Activated B cell treated with CpG ODN at 0.5 μM for 24 hours (primary cell): ENCODE data around the gene BGN. TPM values are rescaled to one million over a fixed set of nuclear protein-coding genes. Genes with fewer than 3 reads are reported as not detected.

Experiments
- ATAC-seq: fragments of 200-7000 bp; cut with Tn5 transposase; one replicate; pipeline ENCODE4 v1.10.0; 2021; ENCODE audit warnings: low read depth, mild to moderate bottlenecking, moderate library complexity
- CTCF ChIA-PET: fragments of 350-600 bp; sonication (Branson Sonifier 250); formaldehyde crosslinking; loops from one replicate; lab custom pipeline; 2021; ENCODE audit warnings: antibody characterized with exemption; lab: Charles Lee
- POLR2A ChIA-PET: fragments of 350-600 bp; sonication (Branson Sonifier 250); formaldehyde crosslinking; loops from one replicate; lab custom pipeline; 2021; ENCODE audit warnings: antibody characterized with exemption; lab: Charles Lee
- DNase-seq: peaks from one replicate; pipeline ENCODE4 v3.0.0; 2022
- H3K27ac Mint-ChIP-seq: one replicate; pipeline ENCODE4 v1.8.0; 2020; ENCODE audit warnings: mixed read lengths
- H3K27me3 Mint-ChIP-seq: one replicate; pipeline ENCODE4 v1.8.0; 2021; ENCODE audit warnings: mixed read lengths
- H3K36me3 Mint-ChIP-seq: one replicate; pipeline ENCODE4 v1.8.0; 2021; ENCODE audit warnings: low read depth, mixed read lengths
- H3K4me1 Mint-ChIP-seq: one replicate; pipeline ENCODE4 v1.8.0; 2021; ENCODE audit warnings: mixed read lengths
- H3K4me3 Mint-ChIP-seq: one replicate; pipeline ENCODE4 v1.8.0; 2020; ENCODE audit warnings: mild to moderate bottlenecking, mixed read lengths
- H3K9me3 Mint-ChIP-seq: one replicate; pipeline ENCODE4 v1.8.0; 2020; ENCODE audit warnings: mixed read lengths
- CTCF ChIP-seq: fragments of 200-600 bp; IDR thresholded peaks from one replicate; pipeline ENCODE4 v1.8.0; 2022; ENCODE audit warnings: antibody characterized with exemption, mild to moderate bottlenecking
- intact Hi-C: fragments of 100-400 bp; cut with micrococcal nuclease; formaldehyde crosslinking; loops from one replicate; pipeline ENCODE4 v1.15.1; 2024
- total RNA-seq: library from RNA; stranded (reverse); gene quantifications from 2 replicates; pipeline ENCODE4 v1.2.3, GENCODE V29; 2022

Gene BGN
- total RNA-seq, 1 donor from 2014 or later, result not detected

- Mint-ChIP-seq H3K27me3 (peaks cover 24% of the 10 kb centered on the region), H3K36me3 (no peaks in the 10 kb centered on the region), H3K9me3 (no peaks in the 10 kb centered on the region), H3K4me3 (no peak overlapping the region), H3K27ac (no peak overlapping the region), H3K4me1 (peaks cover 3% of the 10 kb centered on the region)
- intact Hi-C loops, result no loop called here
- POLR2A ChIA-PET, result no interaction called here
- DNase-seq, result no peak
- CTCF ChIA-PET, result no interaction called here
- no peak for TF ChIP-seq CTCF
- ATAC-seq, result no peak
Observed at GRCh38 chrX:153519569-153520286, 24.9 kb downstream of the BGN start.

- ATAC-seq (no peak), DNase-seq (no peak)
- intact Hi-C loops, result no loop called here
- no peaks in the 10 kb centered on the region for H3K36me3 Mint-ChIP-seq
- peaks cover 3% of the 10 kb centered on the region for H3K4me1 Mint-ChIP-seq
- POLR2A ChIA-PET, result no interaction called here
- CTCF ChIA-PET, result no interaction called here
- TF ChIP-seq CTCF, result no peak
- no peak overlapping the region for H3K4me3 Mint-ChIP-seq
- H3K27me3 Mint-ChIP-seq, result peaks cover 24% of the 10 kb centered on the region
- H3K9me3 Mint-ChIP-seq, result no peaks in the 10 kb centered on the region
- H3K27ac Mint-ChIP-seq, result no peak overlapping the region
Observed at GRCh38 chrX:153520287-153520917, 25.6 kb downstream of the BGN start.

GRCh38 chrX:153521034-153521433 lies 26.3 kb downstream of the BGN start:
- H3K4me3 Mint-ChIP-seq, result no peak overlapping the region
- H3K27ac Mint-ChIP-seq, result no peak overlapping the region
- POLR2A ChIA-PET, result no interaction called here
- no peaks in the 10 kb centered on the region for H3K36me3 Mint-ChIP-seq
- intact Hi-C loops, result no loop called here
- peaks cover 18% of the 10 kb centered on the region for H3K27me3 Mint-ChIP-seq
- no peak for TF ChIP-seq CTCF
- DNase-seq, result no peak
- ATAC-seq, result no peak
- CTCF ChIA-PET, result no interaction called here
- H3K4me1 Mint-ChIP-seq, result peaks cover 3% of the 10 kb centered on the region
- no peaks in the 10 kb centered on the region for H3K9me3 Mint-ChIP-seq

GRCh38 chrX:153522259-153522658 lies 27.5 kb downstream of the BGN start:
- Mint-ChIP-seq H3K9me3 (no peaks in the 10 kb centered on the region), H3K4me3 (no peak overlapping the region), H3K4me1 (peaks cover 3% of the 10 kb centered on the region), H3K27me3 (peaks cover 17% of the 10 kb centered on the region), H3K36me3 (no peaks in the 10 kb centered on the region), H3K27ac (no peak overlapping the region)
- no peak for TF ChIP-seq CTCF
- POLR2A ChIA-PET, result no interaction called here
- CTCF ChIA-PET, result no interaction called here
- ATAC-seq, result no peak
- intact Hi-C loops, result no loop called here
- DNase-seq, result no peak

- no peak for TF ChIP-seq CTCF
- CTCF ChIA-PET, result no interaction called here
- POLR2A ChIA-PET, result no interaction called here
- no peak for DNase-seq
- no peak for ATAC-seq
- Mint-ChIP-seq H3K36me3 (no peaks in the 10 kb centered on the region), H3K4me1 (peaks cover 2% of the 10 kb centered on the region), H3K27ac (no peak overlapping the region), H3K27me3 (peaks cover 16% of the 10 kb centered on the region), H3K4me3 (no peak overlapping the region), H3K9me3 (no peaks in the 10 kb centered on the region)
- intact Hi-C loops, result no loop called here
Observed at GRCh38 chrX:153523269-153523668, 28.5 kb downstream of the BGN start.
